ENCODE data around the gene TMEM273. TPM values are rescaled to one million over a fixed set of nuclear protein-coding genes. Genes with fewer than 3 reads are reported as not detected.

TMEM273 gene
- total RNA-seq, 1 experiment from 2014 or later = not detected

DNA sequence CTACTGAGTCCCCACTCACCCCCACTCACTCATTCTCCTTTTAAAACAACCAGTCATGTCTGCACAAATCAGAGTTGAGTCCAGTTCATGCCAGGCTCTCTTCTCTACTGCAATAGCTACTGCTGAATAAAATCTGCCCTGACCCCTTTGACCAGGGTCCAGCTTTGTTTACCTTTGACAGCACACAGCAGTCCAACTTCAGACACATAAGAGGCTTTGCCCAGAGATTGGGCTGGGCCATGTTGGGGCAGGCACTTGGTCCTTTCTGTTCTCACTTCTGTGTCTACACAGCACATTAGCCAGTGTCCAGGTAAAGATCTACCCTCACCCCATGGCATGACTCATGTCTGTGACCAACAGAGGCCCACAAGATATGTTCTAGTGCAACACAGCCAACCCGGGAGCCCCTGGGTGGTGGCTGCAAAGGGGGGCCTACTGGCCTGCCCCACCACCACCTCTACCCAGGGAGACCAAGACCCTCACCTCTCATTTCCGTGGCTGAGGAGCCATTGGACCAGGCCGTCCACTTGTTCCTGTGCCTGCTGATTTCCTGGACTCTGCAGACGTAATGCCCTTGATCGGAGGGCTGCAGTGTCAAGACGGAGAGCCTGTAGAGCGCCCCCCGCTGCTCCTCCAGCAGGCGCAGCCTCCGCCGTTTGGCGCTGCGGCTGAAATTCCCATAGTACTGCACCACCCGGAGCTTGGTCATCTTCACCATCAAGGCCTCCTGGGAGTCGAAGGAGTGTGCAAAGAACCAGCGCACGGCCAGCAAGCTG lies 80.9 kb downstream of the TMEM273 start:
- DNase-seq (ENCODE audit: unreplicated experiment) = no peak
- Mint-ChIP-seq H3K27ac (ENCODE audit: low read depth, unreplicated experiment) (no peak overlapping the region), H3K4me3 (ENCODE audit: unreplicated experiment) (no peak overlapping the region), H3K9me3 (ENCODE audit: unreplicated experiment) (no peaks in the 10 kb centered on the region), H3K4me1 (ENCODE audit: insufficient read depth, unreplicated experiment) (no peaks in the 10 kb centered on the region), H3K27me3 (ENCODE audit: insufficient read depth, unreplicated experiment) (peaks cover 18% of the 10 kb centered on the region), H3K36me3 (ENCODE audit: insufficient read depth, unreplicated experiment) (no peaks in the 10 kb centered on the region)
- ChIA-PET POLR2A (no interaction called here), CTCF (no interaction called here)
- TF ChIP-seq, protein P1, sequence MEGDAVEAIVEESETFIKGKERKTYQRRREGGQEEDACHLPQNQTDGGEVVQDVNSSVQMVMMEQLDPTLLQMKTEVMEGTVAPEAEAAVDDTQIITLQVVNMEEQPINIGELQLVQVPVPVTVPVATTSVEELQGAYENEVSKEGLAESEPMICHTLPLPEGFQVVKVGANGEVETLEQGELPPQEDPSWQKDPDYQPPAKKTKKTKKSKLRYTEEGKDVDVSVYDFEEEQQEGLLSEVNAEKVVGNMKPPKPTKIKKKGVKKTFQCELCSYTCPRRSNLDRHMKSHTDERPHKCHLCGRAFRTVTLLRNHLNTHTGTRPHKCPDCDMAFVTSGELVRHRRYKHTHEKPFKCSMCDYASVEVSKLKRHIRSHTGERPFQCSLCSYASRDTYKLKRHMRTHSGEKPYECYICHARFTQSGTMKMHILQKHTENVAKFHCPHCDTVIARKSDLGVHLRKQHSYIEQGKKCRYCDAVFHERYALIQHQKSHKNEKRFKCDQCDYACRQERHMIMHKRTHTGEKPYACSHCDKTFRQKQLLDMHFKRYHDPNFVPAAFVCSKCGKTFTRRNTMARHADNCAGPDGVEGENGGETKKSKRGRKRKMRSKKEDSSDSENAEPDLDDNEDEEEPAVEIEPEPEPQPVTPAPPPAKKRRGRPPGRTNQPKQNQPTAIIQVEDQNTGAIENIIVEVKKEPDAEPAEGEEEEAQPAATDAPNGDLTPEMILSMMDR (IDR thresholded peaks at IDR 0.05; ENCODE audit: unreplicated experiment) = no peak
- intact Hi-C loops (cut with micrococcal nuclease) = no loop called here
- no TSS peak for BruUV-seq (replicated peaks)

DNA sequence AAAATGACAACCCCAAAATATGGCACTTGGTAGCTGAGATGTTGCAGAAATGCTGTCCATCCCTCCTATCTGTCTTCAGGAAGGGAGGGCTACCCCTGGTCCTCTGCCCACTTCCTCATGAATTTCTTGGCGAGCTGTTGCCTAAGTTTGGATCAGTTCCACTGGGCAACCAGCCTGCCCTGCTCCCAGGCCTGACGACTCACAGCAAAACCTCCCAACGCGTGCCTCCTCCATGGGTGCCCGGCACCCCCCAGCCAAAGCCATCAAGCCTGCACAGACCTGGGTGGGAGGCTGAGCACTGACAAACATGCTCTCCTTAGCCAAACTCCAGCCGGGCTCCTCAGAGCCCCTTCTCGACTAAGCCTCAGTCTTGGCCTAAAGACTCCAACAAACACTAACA lies 81.7 kb downstream of the TMEM273 start:
- CTCF ChIA-PET = no interaction called here
- TF ChIP-seq, protein P1 (IDR thresholded peaks at IDR 0.05; ENCODE audit: unreplicated experiment) = no peak
- peak; percentile 18 for DNase-seq (ENCODE audit: unreplicated experiment)

DNA sequence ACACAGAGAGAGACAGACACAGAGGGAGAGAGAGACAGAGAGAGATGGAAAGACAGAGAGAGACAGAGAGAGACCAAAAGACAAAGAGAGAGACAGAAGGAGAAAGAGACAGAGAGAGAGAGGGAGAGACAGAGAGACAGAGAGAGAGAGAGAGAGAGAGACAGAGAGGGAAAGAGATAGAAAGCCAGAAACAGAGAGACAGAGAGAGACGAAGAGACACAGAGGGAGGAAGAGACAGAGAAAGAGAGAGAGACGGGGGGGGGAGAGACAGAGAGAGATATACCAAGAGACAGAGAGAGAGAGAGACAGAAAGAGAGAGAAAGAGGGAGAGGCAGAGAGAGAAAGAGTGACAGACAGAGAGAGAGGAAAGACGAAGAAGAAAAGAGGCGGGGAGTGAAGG lies 83.1 kb downstream of the TMEM273 start:
- BruUV-seq (replicated peaks) = no TSS peak
- TF ChIP-seq, protein P1 (IDR thresholded peaks at IDR 0.05; ENCODE audit: unreplicated experiment) = no peak
- intact Hi-C loops (cut with micrococcal nuclease) = no loop called here
- CTCF ChIA-PET = no interaction called here
- POLR2A ChIA-PET = no interaction called here
- Mint-ChIP-seq H3K27ac (ENCODE audit: low read depth, unreplicated experiment) (no peak overlapping the region), H3K36me3 (ENCODE audit: insufficient read depth, unreplicated experiment) (no peaks in the 10 kb centered on the region), H3K27me3 (ENCODE audit: insufficient read depth, unreplicated experiment) (peaks cover 31% of the 10 kb centered on the region), H3K9me3 (ENCODE audit: unreplicated experiment) (no peaks in the 10 kb centered on the region), H3K4me1 (ENCODE audit: insufficient read depth, unreplicated experiment) (no peaks in the 10 kb centered on the region), H3K4me3 (ENCODE audit: unreplicated experiment) (no peak overlapping the region)
- no peak for DNase-seq (ENCODE audit: unreplicated experiment)

More for the DNA sequence above, 81.7 kb downstream of the TMEM273 start:
- no peaks in the 10 kb centered on the region for H3K36me3 Mint-ChIP-seq (ENCODE audit: insufficient read depth, unreplicated experiment)
- POLR2A ChIA-PET = interaction anchor here (0.6 kb wide), 1 partner anchor 1493 kb away, joined by 3 read pairs; no protein-coding TSS in a partner anchor
- intact Hi-C loops (cut with micrococcal nuclease) = no loop called here
- no TSS peak for BruUV-seq (replicated peaks)
- H3K4me1 Mint-ChIP-seq (ENCODE audit: insufficient read depth, unreplicated experiment) = no peaks in the 10 kb centered on the region
- H3K4me3 Mint-ChIP-seq (ENCODE audit: unreplicated experiment) = no peak overlapping the region
- H3K27ac Mint-ChIP-seq (ENCODE audit: low read depth, unreplicated experiment) = no peak overlapping the region
- H3K9me3 Mint-ChIP-seq (ENCODE audit: unreplicated experiment) = no peaks in the 10 kb centered on the region
- peaks cover 27% of the 10 kb centered on the region for H3K27me3 Mint-ChIP-seq (ENCODE audit: insufficient read depth, unreplicated experiment)

Other genes starting within 250 kb of the TMEM273 start
- gene LRRC18, start 248.6 kb downstream of the TMEM273 start, total RNA-seq (2022) = not detected in 2 replicates
- not detected in 2 replicates for gene VSTM4, start 72.9 kb downstream of the TMEM273 start, total RNA-seq (2022)
- gene FAM170B, start 54.4 kb downstream of the TMEM273 start, total RNA-seq (2022) = not detected in 2 replicates
- not detected in 2 replicates for gene C10orf71, start 110.8 kb upstream of the TMEM273 start, total RNA-seq (2022)
- not detected in 2 replicates for gene DRGX, start 207.7 kb upstream of the TMEM273 start, total RNA-seq (2022)

Data from MCF 10A (cell line).